Measurements from ENCODE around the gene DOCK4.

DNA sequence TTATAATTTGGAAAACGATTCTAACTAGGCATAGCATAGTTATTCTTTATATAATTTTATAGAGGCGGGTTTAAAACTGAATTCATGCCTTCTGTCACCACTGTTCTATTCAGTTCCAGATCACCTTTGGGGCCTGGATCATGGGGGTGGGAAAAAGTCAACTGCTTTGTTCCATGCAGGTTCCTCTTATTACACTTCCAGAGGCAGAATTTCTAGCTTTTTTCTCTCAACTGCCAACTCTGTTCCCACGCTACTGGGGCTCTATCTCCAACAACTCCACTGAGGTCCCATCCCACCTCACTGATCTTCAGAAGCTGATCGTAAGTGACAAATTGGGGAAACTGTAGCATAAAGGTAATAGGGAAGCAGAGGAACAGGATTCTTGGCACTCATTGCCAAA lies 360.3 kb downstream of the DOCK4 start:
- TF ChIP-seq GABPA (IDR thresholded peaks at IDR 0.05; ENCODE audit: borderline replicate concordance, insufficient read depth, low read length), result no peak
- no peak for TF ChIP-seq POLR2A (IDR thresholded peaks at IDR 0.05; ENCODE audit: control extremely low read depth in 1 of 2, low read depth in 2 of 2, low read length in 2 of 2)
- TF ChIP-seq SRF (IDR thresholded peaks at IDR 0.05; ENCODE audit: low read depth, low read length), result no peak
- TF ChIP-seq EZH2 (IDR thresholded peaks at IDR 0.05; ENCODE audit: low read depth, low read length, severe bottlenecking), result no peak
- no peak for TF ChIP-seq HDAC2 (IDR thresholded peaks at IDR 0.05; ENCODE audit: borderline replicate concordance in 1 of 2, low read depth in 2 of 2, low read length in 2 of 2)
- TF ChIP-seq, protein P1, sequence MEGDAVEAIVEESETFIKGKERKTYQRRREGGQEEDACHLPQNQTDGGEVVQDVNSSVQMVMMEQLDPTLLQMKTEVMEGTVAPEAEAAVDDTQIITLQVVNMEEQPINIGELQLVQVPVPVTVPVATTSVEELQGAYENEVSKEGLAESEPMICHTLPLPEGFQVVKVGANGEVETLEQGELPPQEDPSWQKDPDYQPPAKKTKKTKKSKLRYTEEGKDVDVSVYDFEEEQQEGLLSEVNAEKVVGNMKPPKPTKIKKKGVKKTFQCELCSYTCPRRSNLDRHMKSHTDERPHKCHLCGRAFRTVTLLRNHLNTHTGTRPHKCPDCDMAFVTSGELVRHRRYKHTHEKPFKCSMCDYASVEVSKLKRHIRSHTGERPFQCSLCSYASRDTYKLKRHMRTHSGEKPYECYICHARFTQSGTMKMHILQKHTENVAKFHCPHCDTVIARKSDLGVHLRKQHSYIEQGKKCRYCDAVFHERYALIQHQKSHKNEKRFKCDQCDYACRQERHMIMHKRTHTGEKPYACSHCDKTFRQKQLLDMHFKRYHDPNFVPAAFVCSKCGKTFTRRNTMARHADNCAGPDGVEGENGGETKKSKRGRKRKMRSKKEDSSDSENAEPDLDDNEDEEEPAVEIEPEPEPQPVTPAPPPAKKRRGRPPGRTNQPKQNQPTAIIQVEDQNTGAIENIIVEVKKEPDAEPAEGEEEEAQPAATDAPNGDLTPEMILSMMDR (IDR thresholded peaks at IDR 0.05; ENCODE audit: control extremely low read depth in 1 of 3, insufficient read depth in 1 of 3, low read depth in 1 of 3, low read length in 3 of 3), result no peak
- TF ChIP-seq RNF2 (IDR thresholded peaks at IDR 0.05; ENCODE audit: borderline replicate concordance, low read depth, low read length, missing control alignments, poor library complexity, severe bottlenecking), result no peak
- TF ChIP-seq SP1 (IDR thresholded peaks at IDR 0.05; ENCODE audit: low read depth, low read length), result no peak
- no peak for TF ChIP-seq ZNF274 (IDR thresholded peaks at IDR 0.05; ENCODE audit: borderline replicate concordance, extremely low read depth, low read length)
- TF ChIP-seq JUN (IDR thresholded peaks at IDR 0.05; ENCODE audit: low read depth, low read length), result no peak

All from H1 (cell line).